ENCODE measurements around the gene VPS39.
A peak's percentile ranks its signal among the peaks of the same experiment; 100 is the strongest.

The VPS39 gene

DNA sequence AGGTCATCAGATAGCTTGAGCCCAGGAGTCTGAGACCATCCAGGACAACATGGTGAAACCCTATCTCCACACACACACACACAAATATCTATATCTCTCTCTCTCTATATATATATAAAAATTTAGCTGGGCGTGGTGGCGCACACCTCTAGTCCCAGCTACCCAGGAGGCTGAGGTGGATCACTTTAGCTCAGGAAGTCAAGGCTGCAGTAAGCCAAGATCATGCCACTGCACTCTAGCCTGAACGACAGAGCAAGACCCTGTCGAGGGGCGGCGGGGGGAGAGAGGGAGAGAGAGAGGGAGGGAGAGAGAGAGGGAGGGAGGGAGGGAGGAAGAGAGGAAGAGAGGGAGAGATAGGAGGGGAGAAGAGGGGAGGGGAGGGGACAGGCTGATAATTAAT is 79.6 kb downstream of the VPS39 start:
- DNase-seq: no peak

DNA sequence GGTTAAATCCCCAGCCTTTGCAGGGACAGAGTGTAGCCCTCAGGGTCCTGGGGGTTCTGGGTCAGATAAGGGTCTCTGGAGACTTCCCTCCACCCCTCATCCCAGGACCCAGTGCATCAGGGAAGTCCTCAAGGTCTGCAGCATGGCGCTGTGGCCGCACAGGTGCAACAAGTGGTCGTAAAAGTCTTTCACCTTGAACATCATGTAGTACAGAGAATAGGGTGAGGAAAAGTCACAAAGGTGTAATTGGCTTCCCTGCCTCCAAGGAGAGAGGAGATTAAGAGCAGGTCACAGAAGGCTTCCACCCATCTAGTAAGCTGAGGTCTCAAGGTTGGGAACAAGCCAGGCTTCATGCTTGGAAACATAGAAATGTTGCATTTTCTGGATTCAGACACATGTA is 84.6 kb downstream of the VPS39 start:
- no peak for DNase-seq

DNA sequence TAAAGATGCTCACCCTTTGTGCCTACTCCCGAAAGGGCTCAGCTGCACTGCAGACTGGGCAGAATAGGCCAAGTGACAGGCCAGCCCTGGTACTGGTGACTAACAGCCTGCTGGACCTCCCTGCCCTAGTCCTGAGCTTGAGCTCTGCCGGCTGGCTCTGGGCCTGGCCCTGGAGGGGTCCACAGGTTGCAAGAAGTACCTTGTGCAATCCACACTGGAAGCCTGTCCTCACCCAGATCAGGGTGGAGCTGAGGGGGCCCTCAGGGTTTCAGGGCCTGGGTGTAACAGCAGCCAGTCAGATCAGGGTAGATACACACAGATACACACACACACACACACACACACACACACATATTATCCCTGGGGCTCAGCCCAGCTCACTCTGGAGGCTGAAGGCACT is 86.4 kb downstream of the VPS39 start:
- no peak for DNase-seq

DNA sequence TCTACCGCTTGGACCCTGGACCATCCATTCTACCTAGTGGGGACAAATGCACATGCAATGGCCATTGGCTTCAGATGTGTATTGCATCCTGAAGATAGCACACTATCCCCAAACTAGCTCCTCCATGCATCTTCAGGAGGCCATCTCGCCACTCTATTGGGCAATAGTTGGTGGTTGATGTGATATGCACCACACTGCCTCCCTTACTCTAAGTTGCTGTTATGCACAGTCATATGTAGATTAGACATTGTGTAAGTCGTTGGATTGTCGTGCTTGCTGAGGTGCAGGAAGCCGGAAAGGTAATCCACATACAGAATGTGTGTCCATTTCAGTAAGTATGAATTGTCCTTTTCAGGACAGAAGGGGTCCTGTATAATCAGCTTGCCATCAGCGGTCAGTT is 87.1 kb downstream of the VPS39 start:
- no peak for DNase-seq

DNA sequence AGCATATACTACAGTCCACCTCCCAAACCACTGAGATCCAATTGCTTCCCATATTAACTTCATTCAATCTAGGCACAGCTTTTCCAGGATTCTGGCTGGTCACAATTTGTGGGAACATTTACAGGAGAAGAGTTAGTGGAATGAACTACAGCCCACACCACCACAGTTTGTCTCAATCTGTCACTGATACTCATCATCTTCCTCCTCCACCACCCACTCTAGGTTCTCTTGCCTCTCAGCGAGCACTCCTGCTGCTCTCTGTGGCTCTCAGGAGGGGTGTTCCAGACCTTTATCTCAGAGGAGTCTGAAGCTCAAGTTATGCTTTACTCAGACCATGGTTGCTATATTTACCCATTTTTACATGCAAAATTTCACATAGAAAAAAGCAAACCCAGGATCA is 87.8 kb downstream of the VPS39 start:
- no peak for DNase-seq

DNA sequence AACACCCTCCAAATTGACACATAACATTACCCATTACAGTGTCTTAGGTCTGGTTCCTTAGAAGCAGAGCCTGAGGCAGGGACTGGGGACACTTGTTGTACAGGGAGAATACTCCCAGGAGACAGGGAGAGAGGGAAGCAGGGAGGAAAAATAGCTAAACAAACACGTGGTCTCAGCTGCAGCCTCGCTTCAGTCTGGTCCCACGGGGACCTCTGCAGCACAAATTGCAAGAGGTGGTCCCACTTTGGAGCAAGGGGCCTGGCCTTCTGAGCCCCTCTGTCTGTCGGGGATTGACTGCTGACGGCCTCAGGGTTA is 88.7 kb downstream of the VPS39 start:
- no peak for DNase-seq

DNA sequence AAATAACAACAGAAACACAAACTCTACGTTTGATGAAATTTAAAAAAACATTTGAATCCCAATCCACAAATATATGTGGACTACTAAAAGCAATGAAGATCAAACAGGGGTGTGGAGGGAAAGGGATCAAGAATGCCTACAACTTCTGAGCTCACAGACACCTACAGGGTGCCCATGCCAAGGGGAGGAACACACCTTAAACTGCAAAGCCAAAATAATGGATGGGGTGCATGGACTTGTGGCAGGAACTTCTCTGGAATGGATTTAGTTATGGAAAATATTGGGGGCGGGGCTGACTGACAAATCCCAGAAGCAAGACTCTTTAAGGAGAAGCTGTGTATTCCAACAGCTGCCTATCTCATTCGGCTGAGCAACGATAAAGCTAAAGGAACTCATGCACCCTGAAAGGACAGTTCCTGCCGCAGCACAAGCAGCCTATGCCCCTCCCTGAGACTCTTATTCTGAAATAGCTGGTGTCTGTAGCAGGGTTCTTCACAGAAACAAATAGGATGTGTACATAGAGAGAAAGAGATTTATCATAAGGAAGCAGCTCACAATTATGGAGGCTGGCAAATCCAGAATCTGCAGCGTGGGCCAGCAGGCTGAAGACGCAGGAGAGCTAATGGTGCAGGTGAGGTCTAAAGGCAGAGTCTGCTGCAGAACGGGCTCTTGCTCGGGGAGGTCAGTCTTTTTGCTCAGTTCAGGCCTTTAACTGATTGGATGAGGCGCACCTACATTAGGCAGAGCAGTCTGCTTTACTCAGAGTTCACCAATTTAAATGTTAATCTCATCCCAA is 89.3 kb downstream of the VPS39 start:
- peak in 1 of 2 experiments; percentile 4 for DNase-seq

DNA sequence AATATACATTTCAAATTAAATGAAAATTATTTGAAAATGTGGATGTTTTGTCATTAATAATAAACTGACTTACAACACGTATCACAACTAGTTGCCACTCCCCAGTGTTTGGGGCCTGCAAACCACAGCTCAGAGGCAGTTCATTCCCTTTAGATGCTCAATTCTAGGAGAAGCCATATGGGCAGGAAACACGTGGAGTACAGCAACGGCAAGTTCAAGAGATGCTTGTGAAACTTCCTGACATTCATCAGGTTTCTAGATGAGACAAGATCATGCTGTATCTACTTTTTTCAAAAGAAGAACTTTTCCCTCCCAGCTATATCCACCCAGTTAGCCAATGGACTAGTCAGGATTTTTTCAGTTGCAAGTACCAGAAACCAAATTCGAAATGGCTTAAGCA is 96.2 kb downstream of the VPS39 start:
- peak; percentile 91 for DNase-seq

DNA sequence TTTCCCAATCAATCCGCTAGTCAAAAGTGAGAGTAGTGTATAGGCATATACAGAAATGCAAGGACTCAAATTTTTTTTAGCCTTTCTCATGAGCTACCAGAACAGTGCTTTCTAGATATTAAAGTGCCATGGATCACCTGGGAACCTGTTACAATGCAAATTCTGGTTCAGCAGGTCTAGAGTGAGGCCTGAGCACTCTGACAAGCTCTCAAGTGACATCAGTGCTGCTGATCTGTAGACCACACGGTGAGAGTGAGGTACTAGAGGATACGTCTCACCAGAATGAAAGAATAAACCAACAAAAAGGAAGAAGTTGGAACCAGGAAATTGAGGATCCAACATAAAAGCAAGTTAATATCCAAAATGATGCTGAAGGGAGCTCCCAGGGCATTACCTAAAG is 97.7 kb downstream of the VPS39 start:
- DNase-seq: no peak

DNA sequence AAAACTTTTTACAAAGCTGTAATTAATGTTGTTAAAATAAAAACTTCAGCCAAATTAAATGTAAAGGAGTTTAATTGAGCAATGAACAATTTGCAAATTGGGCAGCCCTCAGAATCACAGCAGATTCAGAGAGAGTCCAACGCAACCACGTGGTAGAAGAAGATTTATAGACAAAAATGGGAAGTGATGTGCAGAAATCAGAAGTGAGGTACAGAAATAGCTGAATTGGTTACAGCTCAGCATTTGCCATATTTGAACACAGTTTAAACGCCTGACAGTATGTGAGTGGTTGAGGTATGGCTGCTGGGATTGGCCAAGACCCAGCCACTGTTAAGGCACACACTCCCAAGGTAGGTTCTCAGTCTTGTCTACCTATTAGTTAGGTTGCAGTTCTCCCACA is 99.3 kb downstream of the VPS39 start:
- peak in 1 of 2 experiments; percentile 7 for DNase-seq

Measured in Kasumi-1 (cell line).